IMR-90 (cell line): ENCODE measurements around the gene EHF. TPM values are rescaled to one million over a fixed set of nuclear protein-coding genes. Genes with fewer than 3 reads are reported as not detected.

Source experiments
- ATAC-seq: fragments of 200-7000 bp; cut with Tn5 transposase; 2 replicates; pipeline ENCODE4 v1.9.1; 2020; ENCODE audit warnings: low read depth, mild to moderate bottlenecking, moderate library complexity
- BruUV-seq: library from RNA; stranded (reverse); fragments of 400-500 nt; replicated peaks from 2 replicates; lab custom pipeline; 2021; lab: Mats Ljungman, UMichigan
- CTCF ChIA-PET: fragments of 300-600 bp; formaldehyde crosslinking; extraction: SDS; loops from one replicate; lab custom pipeline; 2021; ENCODE audit warnings: antibody characterized with exemption; lab: Yijun Ruan, JAX
- POLR2A ChIA-PET: fragments of 300-600 bp; sonication (Branson Sonifier 250); formaldehyde crosslinking; loops from one replicate; lab custom pipeline; 2022; ENCODE audit warnings: antibody characterized with exemption; ENCODE audit not compliant: unreplicated experiment; lab: Charles Lee
- DNase-seq: peaks from one replicate; pipeline ENCODE4 v3.0.0; 2013
- H2AFZ ChIP-seq: replicated peaks from 2 replicates; pipeline ENCODE3; 2013; ENCODE audit warnings: low read length, mild to moderate bottlenecking; ENCODE audit not compliant: poor library complexity
- H2AK5ac ChIP-seq: 2 replicates; pipeline ENCODE4 v1.6.1; 2013; ENCODE audit warnings: low read depth, low read length, inconsistent platforms
- H2AK9ac ChIP-seq: replicated peaks from 2 replicates; pipeline ENCODE3; 2013; ENCODE audit warnings: mild to moderate bottlenecking, low read depth, low read length, moderate library complexity; ENCODE audit not compliant: poor library complexity
- H2BK120ac ChIP-seq: 2 replicates; pipeline ENCODE4 v1.6.1; 2013; ENCODE audit warnings: low read depth, low read length, inconsistent platforms
- H2BK15ac ChIP-seq: 3 replicates; pipeline ENCODE4 v1.6.1; 2013; ENCODE audit warnings: low read depth, low read length, inconsistent platforms
- H2BK20ac ChIP-seq: 2 replicates; pipeline ENCODE4 v1.6.1; 2013; ENCODE audit warnings: low read depth, mild to moderate bottlenecking, inconsistent platforms, low read length, moderate library complexity
- H2BK5ac ChIP-seq: 2 replicates; pipeline ENCODE4 v1.6.1; 2013; ENCODE audit warnings: mild to moderate bottlenecking, low read depth, low read length, inconsistent platforms; ENCODE audit not compliant: poor library complexity, severe bottlenecking
- H3K14ac ChIP-seq: replicated peaks from 2 replicates; pipeline ENCODE4 v1.6.1; 2013; ENCODE audit warnings: low read depth, low read length, inconsistent platforms
- H3K18ac ChIP-seq: 2 replicates; pipeline ENCODE4 v1.6.1; 2013; ENCODE audit warnings: low read depth, low read length, control low read depth
- H3K23ac ChIP-seq: 2 replicates; pipeline ENCODE4 v1.6.1; 2013; ENCODE audit warnings: low read depth, low read length, inconsistent platforms
- H3K27ac ChIP-seq: 2 replicates; pipeline ENCODE4 v1.5.1; 2013; ENCODE audit warnings: mild to moderate bottlenecking, control low read depth, low read length; ENCODE audit not compliant: insufficient read depth
- H3K27me3 ChIP-seq: 2 replicates; pipeline ENCODE4 v1.6.1; 2013; ENCODE audit warnings: low read length; ENCODE audit not compliant: control insufficient read depth, insufficient read depth
- H3K36me3 ChIP-seq: 2 replicates; pipeline ENCODE4 v1.6.1; 2013; ENCODE audit warnings: low read length, mixed read lengths; ENCODE audit not compliant: control insufficient read depth, insufficient read depth
- H3K4ac ChIP-seq: 2 replicates; pipeline ENCODE4 v1.6.1; 2013; ENCODE audit warnings: low read depth, low read length, inconsistent platforms
- H3K4me1 ChIP-seq: 2 replicates; pipeline ENCODE4 v1.6.1; 2013; ENCODE audit warnings: low read length, mixed read lengths; ENCODE audit not compliant: control insufficient read depth, insufficient read depth
- H3K4me2 ChIP-seq: 2 replicates; pipeline ENCODE4 v1.6.1; 2013; ENCODE audit warnings: low read depth, mild to moderate bottlenecking, control low read depth, low read length, moderate library complexity
- H3K4me3 ChIP-seq: 2 replicates; pipeline ENCODE4 v1.5.1; 2013; ENCODE audit warnings: low read depth, mild to moderate bottlenecking, control low read depth, low read length, moderate library complexity; ENCODE audit not compliant: insufficient read depth
- H3K56ac ChIP-seq: 2 replicates; pipeline ENCODE4 v1.6.1; 2013; ENCODE audit warnings: low read length, inconsistent platforms; ENCODE audit not compliant: insufficient read depth; ENCODE audit errors: extremely low read depth
- H3K79me1 ChIP-seq, 2 experiments: 2 replicates each; pipeline ENCODE4 v1.6.1; 2013; ENCODE audit warnings: low read length in 2 of 2, inconsistent platforms in 1 of 2, low read depth in 1 of 2
- H3K9ac ChIP-seq: 2 replicates; pipeline ENCODE4 v1.6.1; 2013; ENCODE audit warnings: low read depth, low read length, control low read depth
- H3K9me1 ChIP-seq: 2 replicates; pipeline ENCODE4 v1.6.1; 2013; ENCODE audit warnings: low read length, inconsistent platforms; ENCODE audit not compliant: insufficient read depth
- H3K9me3 ChIP-seq: 2 replicates; pipeline ENCODE4 v1.6.1; 2013; ENCODE audit warnings: low read length; ENCODE audit not compliant: control insufficient read depth, insufficient read depth
- H4K20me1 ChIP-seq: 2 replicates; pipeline ENCODE4 v1.6.1; 2013; ENCODE audit warnings: low read length, inconsistent platforms; ENCODE audit not compliant: insufficient read depth
- H4K5ac ChIP-seq: 2 replicates; pipeline ENCODE4 v1.6.1; 2013; ENCODE audit warnings: mild to moderate bottlenecking, low read depth, low read length, control low read depth
- H4K8ac ChIP-seq, 2 experiments: 2 replicates each; pipeline ENCODE4 v1.6.1; 2013; ENCODE audit warnings: low read depth in 2 of 2, low read length in 2 of 2, control low read depth in 1 of 2, inconsistent platforms in 1 of 2
- H4K91ac ChIP-seq: 2 replicates; pipeline ENCODE4 v1.6.1; 2013; ENCODE audit warnings: low read depth, low read length, inconsistent platforms; ENCODE audit not compliant: insufficient read depth
- CEBPB ChIP-seq: IDR thresholded peaks from 2 replicates; pipeline ENCODE4 v1.6.1; 2012; ENCODE audit warnings: low read depth, low read length, improper control_type of control experiment
- POLR2A ChIP-seq: IDR thresholded peaks from 2 replicates; pipeline ENCODE4 v1.6.1; 2012; ENCODE audit warnings: mild to moderate bottlenecking, low read depth, low read length
- RCOR1 ChIP-seq: IDR thresholded peaks from 2 replicates; pipeline ENCODE4 v1.6.1; 2012; ENCODE audit warnings: mild to moderate bottlenecking, low read length, improper control_type of control experiment; ENCODE audit not compliant: insufficient replicate concordance
- WGBS, 2 experiments: methylation state at CpG; one replicate each; pipeline versions ENCODE4 v1.1.5 to v1.1.7; 2013; ENCODE audit warnings: missing lambda C conversion rate in 2 of 2; ENCODE audit not compliant: insufficient read length in 1 of 2; ENCODE audit errors: extremely low coverage in 2 of 2; 5-methylcytosine and 5-hydroxymethylcytosine counted together
- dilution Hi-C: fragments of 300-500 bp; cut with HindIII; formaldehyde crosslinking; loops from one replicate; pipeline ENCODE4 v1.14.3; 2018; ENCODE audit warnings: low sequenced_read_pairs; ENCODE audit not compliant: unreplicated experiment
- in situ Hi-C: fragments of 300-500 bp; cut with MboI; formaldehyde crosslinking; loops from 3 replicates; pipeline ENCODE4 v1.14.3; 2019; ENCODE audit warnings: low sequenced_read_pairs, inconsistent platforms, mixed read lengths
- intact Hi-C: fragments of 100-400 bp; cut with micrococcal nuclease; formaldehyde crosslinking; loops from 2 replicates; pipeline ENCODE4 v1.10.0; 2022
- polyA plus RNA-seq, 3 experiments: library from polyadenylated mRNA; depleted of rRNA; stranded (reverse); fragments of >200 nt; gene quantifications; 2 replicates each; pipeline ENCODE4 v1.2.3, GENCODE V29; 2012; ENCODE audit warnings: low replicate concordance in 1 of 3
- total RNA-seq: library from RNA; depleted of rRNA; stranded (reverse); fragments of >200 nt; gene quantifications from 2 replicates; pipeline ENCODE4 v1.2.3, GENCODE V29; 2012

EHF gene
- total and polyA plus RNA-seq, 2 of the 4 experiments (the other 2 are of a cell fraction), result under 0.01 TPM; not detected in 1

DNA sequence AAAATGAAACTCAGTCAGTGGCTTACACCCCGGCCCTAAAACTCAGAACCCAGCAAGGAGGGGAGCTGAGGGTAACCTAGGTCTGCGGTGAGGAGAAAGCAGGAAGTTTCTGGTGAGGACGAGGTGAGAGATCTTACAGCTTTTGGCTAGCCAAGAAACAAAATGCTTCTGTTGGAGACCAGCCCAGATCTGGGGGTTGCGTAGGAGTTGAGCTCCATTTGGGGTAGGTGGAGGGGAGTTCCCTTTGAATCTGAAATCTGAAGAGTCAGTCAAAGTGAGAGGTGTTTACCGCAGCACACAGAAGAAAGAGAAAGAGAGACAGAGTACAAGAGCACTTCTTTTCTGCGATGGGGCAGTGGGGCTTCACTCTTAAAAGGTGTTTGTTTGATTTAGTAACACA is 29.6 kb downstream of the EHF start:
- Histone ChIP-seq H3K56ac (no peak overlapping the region), H4K91ac (no peak overlapping the region), H3K14ac (0 out of 2 replicates have a peak overlapping the region, but pooled peaks have one; percentile 58), H2BK120ac (peak overlapping the region; percentile 23; the same call in 1 of the 2 replicates), H3K4me2 (no peak overlapping the region), H3K27me3 (no peaks in the 10 kb centered on the region), H3K9me3 (no peaks in the 10 kb centered on the region), H3K79me1 (no peaks in the 10 kb centered on the region), H2AK9ac (no peak overlapping the region), H2AFZ (no peak overlapping the region), H3K18ac (no peak overlapping the region; the same call in 1 of the 2 replicates), H4K20me1 (no peaks in the 10 kb centered on the region), H3K4me1 (peaks cover 16% of the 10 kb centered on the region), H2BK5ac (no peak overlapping the region), H3K36me3 (no peaks in the 10 kb centered on the region), H3K9me1 (peaks cover 24% of the 10 kb centered on the region), H2AK5ac (no peak overlapping the region), H3K27ac (no peak overlapping the region), H3K9ac (no peak overlapping the region), H2BK20ac (peak overlapping the region; percentile 43; the same call in 1 of the 2 replicates), H2BK15ac (0 out of 3 replicates have a peak overlapping the region, but pooled peaks have one; percentile 8), H4K8ac (peak overlapping the region in 1 of 2 experiments; percentile 22; a peak in 1 of 4 replicates), H4K5ac (peak overlapping the region; percentile 22; the same call in 1 of the 2 replicates), H3K4ac (peak overlapping the region; percentile 22; the same call in 1 of the 2 replicates), H3K4me3 (no peak overlapping the region), H3K23ac (no peak overlapping the region)
- ATAC-seq (no peak), DNase-seq (peak; percentile 22)
- BruUV-seq, result no TSS peak
- TF ChIP-seq POLR2A (no peak), CEBPB (no peak), RCOR1 (no peak)
- dilution Hi-C loops (no loop called here), intact Hi-C loops (no loop called here), in situ Hi-C loops (no loop called here)
- WGBS, 2 experiments, result 66% methylated on average over 2 of the region's 6 CpGs; no CpG with 5 or more reads in 1 of the 2 experiments
- POLR2A ChIA-PET, result no interaction called here
- CTCF ChIA-PET, result no interaction called here
